ENCODE data around the gene HEG1.

Gene HEG1

DNA sequence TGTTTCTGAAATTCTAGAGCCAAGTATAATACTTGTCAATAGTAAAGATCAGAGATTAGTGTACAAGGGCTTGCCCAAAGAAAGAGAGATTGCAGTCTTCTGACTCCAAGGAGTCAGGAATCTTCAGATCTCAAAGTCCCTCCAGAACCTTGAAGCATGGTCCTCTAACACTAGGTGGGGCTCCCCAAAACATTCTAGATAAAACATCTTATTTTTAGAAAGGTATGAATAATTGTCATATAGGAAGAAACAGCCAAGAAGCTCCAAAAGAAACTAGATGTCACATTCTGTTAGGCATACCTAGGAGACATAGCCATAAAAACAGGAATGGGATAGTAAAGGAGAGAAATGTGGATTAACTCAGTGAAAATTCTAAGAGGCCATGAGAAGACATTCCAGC lies 132.0 kb downstream of the HEG1 start:
- ATAC-seq = no peak
- no peak for TF ChIP-seq ZNF70 (CRISPR knock-in tag; IDR thresholded peaks at IDR 0.05)
- no peak for TF ChIP-seq ESRRG (CRISPR knock-in tag; IDR thresholded peaks at IDR 0.05)
- no peak for TF ChIP-seq SNAI2 (CRISPR knock-in tag; IDR thresholded peaks at IDR 0.05)
- TF ChIP-seq BACH2 (CRISPR knock-in tag; IDR thresholded peaks at IDR 0.05; ENCODE audit: borderline replicate concordance) = no peak
- TF ChIP-seq OSR1 (CRISPR knock-in tag; IDR thresholded peaks at IDR 0.05) = no peak
- TF ChIP-seq, protein P1, sequence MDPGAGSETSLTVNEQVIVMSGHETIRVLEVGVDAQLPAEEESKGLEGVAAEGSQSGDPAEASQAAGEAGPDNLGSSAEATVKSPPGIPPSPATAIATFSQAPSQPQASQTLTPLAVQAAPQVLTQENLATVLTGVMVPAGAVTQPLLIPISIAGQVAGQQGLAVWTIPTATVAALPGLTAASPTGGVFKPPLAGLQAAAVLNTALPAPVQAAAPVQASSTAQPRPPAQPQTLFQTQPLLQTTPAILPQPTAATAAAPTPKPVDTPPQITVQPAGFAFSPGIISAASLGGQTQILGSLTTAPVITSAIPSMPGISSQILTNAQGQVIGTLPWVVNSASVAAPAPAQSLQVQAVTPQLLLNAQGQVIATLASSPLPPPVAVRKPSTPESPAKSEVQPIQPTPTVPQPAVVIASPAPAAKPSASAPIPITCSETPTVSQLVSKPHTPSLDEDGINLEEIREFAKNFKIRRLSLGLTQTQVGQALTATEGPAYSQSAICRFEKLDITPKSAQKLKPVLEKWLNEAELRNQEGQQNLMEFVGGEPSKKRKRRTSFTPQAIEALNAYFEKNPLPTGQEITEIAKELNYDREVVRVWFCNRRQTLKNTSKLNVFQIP (CRISPR knock-in tag; IDR thresholded peaks at IDR 0.05; ENCODE audit: borderline replicate concordance, low read depth) = no peak
- TF ChIP-seq, protein P2, sequence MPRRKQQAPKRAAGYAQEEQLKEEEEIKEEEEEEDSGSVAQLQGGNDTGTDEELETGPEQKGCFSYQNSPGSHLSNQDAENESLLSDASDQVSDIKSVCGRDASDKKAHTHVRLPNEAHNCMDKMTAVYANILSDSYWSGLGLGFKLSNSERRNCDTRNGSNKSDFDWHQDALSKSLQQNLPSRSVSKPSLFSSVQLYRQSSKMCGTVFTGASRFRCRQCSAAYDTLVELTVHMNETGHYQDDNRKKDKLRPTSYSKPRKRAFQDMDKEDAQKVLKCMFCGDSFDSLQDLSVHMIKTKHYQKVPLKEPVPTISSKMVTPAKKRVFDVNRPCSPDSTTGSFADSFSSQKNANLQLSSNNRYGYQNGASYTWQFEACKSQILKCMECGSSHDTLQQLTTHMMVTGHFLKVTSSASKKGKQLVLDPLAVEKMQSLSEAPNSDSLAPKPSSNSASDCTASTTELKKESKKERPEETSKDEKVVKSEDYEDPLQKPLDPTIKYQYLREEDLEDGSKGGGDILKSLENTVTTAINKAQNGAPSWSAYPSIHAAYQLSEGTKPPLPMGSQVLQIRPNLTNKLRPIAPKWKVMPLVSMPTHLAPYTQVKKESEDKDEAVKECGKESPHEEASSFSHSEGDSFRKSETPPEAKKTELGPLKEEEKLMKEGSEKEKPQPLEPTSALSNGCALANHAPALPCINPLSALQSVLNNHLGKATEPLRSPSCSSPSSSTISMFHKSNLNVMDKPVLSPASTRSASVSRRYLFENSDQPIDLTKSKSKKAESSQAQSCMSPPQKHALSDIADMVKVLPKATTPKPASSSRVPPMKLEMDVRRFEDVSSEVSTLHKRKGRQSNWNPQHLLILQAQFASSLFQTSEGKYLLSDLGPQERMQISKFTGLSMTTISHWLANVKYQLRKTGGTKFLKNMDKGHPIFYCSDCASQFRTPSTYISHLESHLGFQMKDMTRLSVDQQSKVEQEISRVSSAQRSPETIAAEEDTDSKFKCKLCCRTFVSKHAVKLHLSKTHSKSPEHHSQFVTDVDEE (CRISPR knock-in tag; IDR thresholded peaks at IDR 0.05) = no peak
- TF ChIP-seq ZNF565 (CRISPR knock-in tag; conservative IDR thresholded peaks at IDR 0.05; ENCODE audit: low read depth) = no peak
- no peak for TF ChIP-seq RARB (CRISPR knock-in tag; IDR thresholded peaks at IDR 0.05)
- TF ChIP-seq ISL1 (CRISPR knock-in tag; IDR thresholded peaks at IDR 0.05) = no peak
- TF ChIP-seq, protein P3, sequence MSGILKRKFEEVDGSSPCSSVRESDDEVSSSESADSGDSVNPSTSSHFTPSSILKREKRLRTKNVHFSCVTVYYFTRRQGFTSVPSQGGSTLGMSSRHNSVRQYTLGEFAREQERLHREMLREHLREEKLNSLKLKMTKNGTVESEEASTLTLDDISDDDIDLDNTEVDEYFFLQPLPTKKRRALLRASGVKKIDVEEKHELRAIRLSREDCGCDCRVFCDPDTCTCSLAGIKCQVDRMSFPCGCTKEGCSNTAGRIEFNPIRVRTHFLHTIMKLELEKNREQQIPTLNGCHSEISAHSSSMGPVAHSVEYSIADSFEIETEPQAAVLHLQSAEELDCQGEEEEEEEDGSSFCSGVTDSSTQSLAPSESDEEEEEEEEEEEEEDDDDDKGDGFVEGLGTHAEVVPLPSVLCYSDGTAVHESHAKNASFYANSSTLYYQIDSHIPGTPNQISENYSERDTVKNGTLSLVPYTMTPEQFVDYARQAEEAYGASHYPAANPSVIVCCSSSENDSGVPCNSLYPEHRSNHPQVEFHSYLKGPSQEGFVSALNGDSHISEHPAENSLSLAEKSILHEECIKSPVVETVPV (CRISPR knock-in tag; IDR thresholded peaks at IDR 0.05) = no peak
- TF ChIP-seq TOX (CRISPR knock-in tag; IDR thresholded peaks at IDR 0.05; ENCODE audit: borderline replicate concordance) = no peak
- TF ChIP-seq TCF4 (CRISPR knock-in tag; IDR thresholded peaks at IDR 0.05; ENCODE audit: borderline replicate concordance) = no peak
- no peak for TF ChIP-seq CSDC2 (CRISPR knock-in tag; IDR thresholded peaks at IDR 0.05)
- TF ChIP-seq ARNTL (CRISPR knock-in tag; IDR thresholded peaks at IDR 0.05; ENCODE audit: borderline replicate concordance, low read depth) = no peak
- no peak for TF ChIP-seq ZNF8 (CRISPR knock-in tag; IDR thresholded peaks at IDR 0.05)
- TF ChIP-seq PPARA (CRISPR knock-in tag; IDR thresholded peaks at IDR 0.05; ENCODE audit: borderline replicate concordance) = no peak
- no peak for TF ChIP-seq ZFP30 (CRISPR knock-in tag; IDR thresholded peaks at IDR 0.05)
- TF ChIP-seq GLIS3 (CRISPR knock-in tag; IDR thresholded peaks at IDR 0.05) = no peak

DNA sequence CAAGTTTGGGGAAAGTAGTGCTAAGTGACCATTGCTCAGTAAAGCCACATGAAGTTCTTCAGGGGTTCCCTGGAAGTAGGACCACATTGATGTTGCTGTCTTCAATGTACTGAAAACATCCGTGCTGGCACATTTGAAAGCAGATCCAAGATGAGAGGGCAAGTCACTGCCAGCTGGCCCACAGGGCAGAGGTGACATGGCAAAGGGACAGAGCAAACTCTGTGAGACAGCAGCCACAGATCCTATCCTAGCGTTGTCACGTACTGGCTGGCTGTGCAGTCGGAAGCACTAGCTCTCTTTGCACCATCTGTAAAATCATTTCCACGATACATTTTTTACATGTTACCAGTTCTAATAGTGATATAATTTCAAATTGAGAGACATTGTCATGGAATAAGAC lies 135.1 kb downstream of the HEG1 start:
- ATAC-seq = no peak
- TF ChIP-seq OSR1 (CRISPR knock-in tag; IDR thresholded peaks at IDR 0.05) (no peak), TOX (CRISPR knock-in tag; IDR thresholded peaks at IDR 0.05; ENCODE audit: borderline replicate concordance) (no peak), CSDC2 (CRISPR knock-in tag; IDR thresholded peaks at IDR 0.05) (no peak), ZC3H10 (CRISPR knock-in tag; IDR thresholded peaks at IDR 0.05) (no peak), ZNF70 (CRISPR knock-in tag; IDR thresholded peaks at IDR 0.05) (no peak), ZFP3 (CRISPR knock-in tag; IDR thresholded peaks at IDR 0.05) (no peak), ISL1 (CRISPR knock-in tag; IDR thresholded peaks at IDR 0.05) (no peak), GLIS3 (CRISPR knock-in tag; IDR thresholded peaks at IDR 0.05) (no peak), TCF4 (CRISPR knock-in tag; IDR thresholded peaks at IDR 0.05; ENCODE audit: borderline replicate concordance) (no peak), SNAI2 (CRISPR knock-in tag; IDR thresholded peaks at IDR 0.05) (no peak), ARNTL (CRISPR knock-in tag; IDR thresholded peaks at IDR 0.05; ENCODE audit: borderline replicate concordance, low read depth) (no peak), PPARA (CRISPR knock-in tag; IDR thresholded peaks at IDR 0.05; ENCODE audit: borderline replicate concordance) (no peak), ZNF565 (CRISPR knock-in tag; conservative IDR thresholded peaks at IDR 0.05; ENCODE audit: low read depth) (no peak), ZNF8 (CRISPR knock-in tag; IDR thresholded peaks at IDR 0.05) (no peak)
- TF ChIP-seq, protein P3 (CRISPR knock-in tag; IDR thresholded peaks at IDR 0.05) = no peak
- TF ChIP-seq, protein P4, sequence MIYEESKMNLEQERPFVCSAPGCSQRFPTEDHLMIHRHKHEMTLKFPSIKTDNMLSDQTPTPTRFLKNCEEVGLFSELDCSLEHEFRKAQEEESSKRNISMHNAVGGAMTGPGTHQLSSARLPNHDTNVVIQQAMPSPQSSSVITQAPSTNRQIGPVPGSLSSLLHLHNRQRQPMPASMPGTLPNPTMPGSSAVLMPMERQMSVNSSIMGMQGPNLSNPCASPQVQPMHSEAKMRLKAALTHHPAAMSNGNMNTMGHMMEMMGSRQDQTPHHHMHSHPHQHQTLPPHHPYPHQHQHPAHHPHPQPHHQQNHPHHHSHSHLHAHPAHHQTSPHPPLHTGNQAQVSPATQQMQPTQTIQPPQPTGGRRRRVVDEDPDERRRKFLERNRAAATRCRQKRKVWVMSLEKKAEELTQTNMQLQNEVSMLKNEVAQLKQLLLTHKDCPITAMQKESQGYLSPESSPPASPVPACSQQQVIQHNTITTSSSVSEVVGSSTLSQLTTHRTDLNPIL (CRISPR knock-in tag; IDR thresholded peaks at IDR 0.05; ENCODE audit: low read depth) = no peak
- TF ChIP-seq, protein P1 (CRISPR knock-in tag; IDR thresholded peaks at IDR 0.05; ENCODE audit: borderline replicate concordance, low read depth) = no peak
- TF ChIP-seq, protein P2 (CRISPR knock-in tag; IDR thresholded peaks at IDR 0.05) = no peak

Data from SK-N-SH treated with all-trans-retinoic acid at 6 μM for 48 hours (cell line).